Caco-2 (cell line): Measurements from ENCODE around the gene DHX38. TPM values are rescaled to one million over a fixed set of nuclear protein-coding genes. Genes with fewer than 3 reads are reported as not detected.

Experiments used
- BruUV-seq: library from RNA; stranded (reverse); fragments of 400-500 nt; replicated peaks from 2 replicates; lab custom pipeline; 2021; lab: Mats Ljungman, UMichigan
- CTCF ChIA-PET: fragments of 300-600 bp; sonication (Branson Sonifier 250); formaldehyde crosslinking; loops from one replicate; lab custom pipeline; 2022; ENCODE audit warnings: antibody characterized with exemption; lab: Charles Lee
- POLR2A ChIA-PET: fragments of 300-600 bp; sonication (Branson Sonifier 250); formaldehyde crosslinking; loops from one replicate; lab custom pipeline; 2022; ENCODE audit warnings: antibody characterized with exemption; lab: Charles Lee
- DNase-seq, 2 experiments: peaks; one replicate each; pipeline versions ENCODE4 v3.0.0 to v3.0.0-alpha.2; 2020 to 2022
- H3K27me3 ChIP-seq: replicated peaks from 2 replicates; pipeline ENCODE4 v1.6.0; 2011; ENCODE audit warnings: low read length; ENCODE audit not compliant: control insufficient read depth, insufficient read depth
- H3K36me3 ChIP-seq: 2 replicates; pipeline ENCODE4 v1.5.1; 2011; ENCODE audit warnings: low read length; ENCODE audit not compliant: control insufficient read depth, insufficient read depth
- H3K4me1 ChIP-seq: fragments of 250-450 bp; sonication (Bioruptor Pico); 2 replicates; pipeline ENCODE4 v1.5.1; 2020; ENCODE audit warnings: mild to moderate bottlenecking
- H3K4me3 ChIP-seq: 2 replicates; pipeline ENCODE4 v1.5.1; 2011; ENCODE audit warnings: low read depth, mild to moderate bottlenecking, control low read depth, low read length
- H3K9me3 ChIP-seq: fragments of 250-450 bp; sonication (Bioruptor Pico); 2 replicates; pipeline ENCODE4 v1.5.1; 2020; ENCODE audit warnings: mild to moderate bottlenecking, moderate library complexity
- H3K27ac Mint-ChIP-seq: one replicate; pipeline ENCODE4 v1.8.0; 2022; ENCODE audit warnings: mixed read lengths; ENCODE audit not compliant: unreplicated experiment
- H3K27me3 Mint-ChIP-seq: one replicate; pipeline ENCODE4 v1.8.0; 2022; ENCODE audit warnings: mixed read lengths; ENCODE audit not compliant: insufficient read depth, unreplicated experiment
- H3K36me3 Mint-ChIP-seq: one replicate; pipeline ENCODE4 v1.8.0; 2022; ENCODE audit warnings: mild to moderate bottlenecking, mixed read lengths; ENCODE audit not compliant: insufficient read depth, unreplicated experiment
- H3K4me1 Mint-ChIP-seq: one replicate; pipeline ENCODE4 v1.8.0; 2022; ENCODE audit warnings: low read depth, mixed read lengths; ENCODE audit not compliant: unreplicated experiment
- H3K4me3 Mint-ChIP-seq: one replicate; pipeline ENCODE4 v1.8.0; 2022; ENCODE audit warnings: mild to moderate bottlenecking, moderate library complexity, mixed read lengths; ENCODE audit not compliant: unreplicated experiment
- H3K9me3 Mint-ChIP-seq: one replicate; pipeline ENCODE4 v1.8.0; 2022; ENCODE audit warnings: mixed read lengths; ENCODE audit not compliant: unreplicated experiment
- CTCF ChIP-seq, 2 experiments: fragments of 200-600 bp in 1 of 2; IDR thresholded peaks; 1 replicate in 1 of 2; 2 replicates in 1 of 2; pipeline versions ENCODE4 v1.5.1 to v1.8.0; 2011 to 2022; ENCODE audit warnings: antibody characterized with exemption in 1 of 2, control low read depth in 1 of 2, inconsistent platforms in 1 of 2, low read depth in 1 of 2, low read length in 1 of 2, mild to moderate bottlenecking in 1 of 2, moderate library complexity in 1 of 2; ENCODE audit not compliant: insufficient read depth in 1 of 2, severe bottlenecking in 1 of 2, unreplicated experiment in 1 of 2
- intact Hi-C: fragments of 100-400 bp; cut with micrococcal nuclease; formaldehyde crosslinking; loops from one replicate; pipeline ENCODE4 v1.10.0; 2022; ENCODE audit not compliant: unreplicated experiment
- total RNA-seq: library from RNA; stranded (reverse); gene quantifications from 2 replicates; pipeline ENCODE4 v1.2.3, GENCODE V29; 2022

DHX38 gene
- total RNA-seq, 1 experiment from 2014 or later = 89.1 TPM

- Histone ChIP-seq H3K4me1 (0 out of 2 replicates have a peak, but pooled peaks cover 9% of the 10 kb centered on the region), H3K4me3 (peak overlapping the region; percentile 72), H3K9me3 (no peaks in the 10 kb centered on the region), H3K36me3 (peaks cover 2% of the 10 kb centered on the region; the same call in 1 of the 2 replicates), H3K27me3 (no peaks in the 10 kb centered on the region)
- Mint-ChIP-seq H3K9me3 (no peaks in the 10 kb centered on the region), H3K4me3 (peak overlapping the region; percentile 95), H3K36me3 (peaks cover 57% of the 10 kb centered on the region), H3K4me1 (peaks cover 18% of the 10 kb centered on the region), H3K27ac (peak overlapping the region; percentile 97), H3K27me3 (no peaks in the 10 kb centered on the region)
- no peak for DNase-seq
- TF ChIP-seq CTCF (IDR thresholded peaks at IDR 0.05; ENCODE audit: insufficient read depth in 1 of 2, low read depth in 1 of 2, low read length in 1 of 2, severe bottlenecking in 1 of 2, unreplicated experiment in 1 of 2) = no peak
- intact Hi-C loops = no loop called here
- no TSS peak for BruUV-seq
- POLR2A ChIA-PET = interaction anchor here (1.0 to 1.3 kb wide), 4 partner anchors 11 to 109 kb away, joined by 3 to 5 read pairs (median 3); no protein-coding TSS in a partner anchor
- CTCF ChIA-PET = interaction anchor here (0.8 to 1.4 kb wide), 3 partner anchors 25 to 146 kb away, joined by 4 to 18 read pairs (median 13); no protein-coding TSS in a partner anchor
Observed at GRCh38 chr16:72094266-72094610, 591 bp downstream of the DHX38 start.

GRCh38 chr16:72098936-72099335 lies 5.3 kb downstream of the DHX38 start:
- peak in 1 of 2 experiments; percentile 26 for DNase-seq
- Histone ChIP-seq H3K36me3 (peaks cover 12% of the 10 kb centered on the region; the same call in 1 of the 2 replicates), H3K27me3 (no peaks in the 10 kb centered on the region), H3K4me3 (no peak overlapping the region), H3K4me1 (0 out of 2 replicates have a peak, but pooled peaks cover 6% of the 10 kb centered on the region), H3K9me3 (no peaks in the 10 kb centered on the region)
- Mint-ChIP-seq H3K4me3 (no peak overlapping the region), H3K36me3 (peaks cover 72% of the 10 kb centered on the region), H3K27me3 (no peaks in the 10 kb centered on the region), H3K27ac (no peak overlapping the region), H3K4me1 (peaks cover 9% of the 10 kb centered on the region), H3K9me3 (no peaks in the 10 kb centered on the region)
- POLR2A ChIA-PET = no interaction called here
- BruUV-seq = no TSS peak
- intact Hi-C loops = loop anchor here (1.0 to 5.0 kb wide), 3 partner anchors 28 to 217 kb away; partner anchors contain the start of gene ZNF821
- TF ChIP-seq CTCF (IDR thresholded peaks at IDR 0.05; ENCODE audit: insufficient read depth in 1 of 2, low read depth in 1 of 2, low read length in 1 of 2, severe bottlenecking in 1 of 2, unreplicated experiment in 1 of 2) = no peak
- CTCF ChIA-PET = interaction anchor here (2.5 kb wide), 1 partner anchor 32 kb away, joined by 10 read pairs; no protein-coding TSS in a partner anchor

GRCh38 chr16:72099377-72099818 lies 5.8 kb downstream of the DHX38 start:
- Mint-ChIP-seq H3K27me3 (no peaks in the 10 kb centered on the region), H3K36me3 (peaks cover 75% of the 10 kb centered on the region), H3K4me3 (no peak overlapping the region), H3K9me3 (no peaks in the 10 kb centered on the region), H3K4me1 (peaks cover 9% of the 10 kb centered on the region), H3K27ac (no peak overlapping the region)
- peak; percentile 60 to 80 for TF ChIP-seq CTCF (IDR thresholded peaks at IDR 0.05; ENCODE audit: insufficient read depth in 1 of 2, low read depth in 1 of 2, low read length in 1 of 2, severe bottlenecking in 1 of 2, unreplicated experiment in 1 of 2)
- H3K4me3 ChIP-seq = no peak overlapping the region
- H3K4me1 ChIP-seq = 0 out of 2 replicates have a peak, but pooled peaks cover 6% of the 10 kb centered on the region
- ChIA-PET POLR2A (no interaction called here), CTCF (interaction anchor here (2.5 kb wide), 1 partner anchor 32 kb away, joined by 10 read pairs; no protein-coding TSS in a partner anchor)
- peaks cover 14% of the 10 kb centered on the region; the same call in 1 of the 2 replicates for H3K36me3 ChIP-seq
- peak; percentile 70 to 80 for DNase-seq
- no peaks in the 10 kb centered on the region for H3K9me3 ChIP-seq
- H3K27me3 ChIP-seq = no peaks in the 10 kb centered on the region
- BruUV-seq = no TSS peak
- intact Hi-C loops = loop anchor here (1.0 to 5.0 kb wide), 3 partner anchors 28 to 217 kb away; partner anchors contain the start of gene ZNF821
